ENCODE data around the gene PLPP1. TPM values are rescaled to one million over a fixed set of nuclear protein-coding genes. Genes with fewer than 3 reads are reported as not detected.
A peak's percentile ranks its signal among the peaks of the same experiment; 100 is the strongest.

Gene PLPP1
- total RNA-seq, 1 experiment from 2014 or later, result 20.2 TPM

DNA sequence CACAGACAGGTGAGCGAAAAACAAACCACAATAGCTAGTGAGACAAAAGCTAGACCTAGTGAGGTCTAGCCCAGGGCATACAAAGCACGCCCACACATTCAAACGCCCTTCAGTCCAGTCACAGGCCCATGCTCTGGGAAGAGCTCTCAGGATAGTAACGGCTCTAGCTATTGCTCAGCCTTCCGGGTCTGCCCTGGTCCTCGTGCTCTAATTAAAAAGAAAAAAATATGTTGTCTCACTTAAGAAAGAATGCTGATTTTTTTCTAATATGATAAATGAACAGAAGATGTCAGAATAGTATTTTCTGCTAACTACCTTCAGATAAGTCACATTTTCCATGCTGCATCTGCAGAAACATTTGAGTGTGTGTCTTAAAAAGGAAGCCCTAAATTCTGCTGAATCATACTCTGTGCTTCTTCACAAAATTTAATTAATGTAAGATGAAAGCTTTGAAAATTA, 94.5 kb downstream of the PLPP1 start:
- no TSS peak for BruUV-seq (replicated peaks)
- TF ChIP-seq, protein P1, sequence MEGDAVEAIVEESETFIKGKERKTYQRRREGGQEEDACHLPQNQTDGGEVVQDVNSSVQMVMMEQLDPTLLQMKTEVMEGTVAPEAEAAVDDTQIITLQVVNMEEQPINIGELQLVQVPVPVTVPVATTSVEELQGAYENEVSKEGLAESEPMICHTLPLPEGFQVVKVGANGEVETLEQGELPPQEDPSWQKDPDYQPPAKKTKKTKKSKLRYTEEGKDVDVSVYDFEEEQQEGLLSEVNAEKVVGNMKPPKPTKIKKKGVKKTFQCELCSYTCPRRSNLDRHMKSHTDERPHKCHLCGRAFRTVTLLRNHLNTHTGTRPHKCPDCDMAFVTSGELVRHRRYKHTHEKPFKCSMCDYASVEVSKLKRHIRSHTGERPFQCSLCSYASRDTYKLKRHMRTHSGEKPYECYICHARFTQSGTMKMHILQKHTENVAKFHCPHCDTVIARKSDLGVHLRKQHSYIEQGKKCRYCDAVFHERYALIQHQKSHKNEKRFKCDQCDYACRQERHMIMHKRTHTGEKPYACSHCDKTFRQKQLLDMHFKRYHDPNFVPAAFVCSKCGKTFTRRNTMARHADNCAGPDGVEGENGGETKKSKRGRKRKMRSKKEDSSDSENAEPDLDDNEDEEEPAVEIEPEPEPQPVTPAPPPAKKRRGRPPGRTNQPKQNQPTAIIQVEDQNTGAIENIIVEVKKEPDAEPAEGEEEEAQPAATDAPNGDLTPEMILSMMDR (IDR thresholded peaks at IDR 0.05; ENCODE audit: unreplicated experiment), result no peak
- intact Hi-C loops (cut with micrococcal nuclease; ENCODE audit: unreplicated experiment), result no loop called here
- Mint-ChIP-seq H3K36me3 (ENCODE audit: insufficient read depth, unreplicated experiment) (peaks cover 21% of the 10 kb centered on the region), H3K27ac (ENCODE audit: unreplicated experiment) (no peak overlapping the region), H3K4me3 (ENCODE audit: low read depth, unreplicated experiment) (no peak overlapping the region), H3K9me3 (ENCODE audit: low read depth, unreplicated experiment) (peaks cover 2% of the 10 kb centered on the region), H3K4me1 (ENCODE audit: low read depth, unreplicated experiment) (peaks cover 35% of the 10 kb centered on the region), H3K27me3 (ENCODE audit: unreplicated experiment) (no peaks in the 10 kb centered on the region)
- CTCF ChIA-PET, result no interaction called here
- DNase-seq, result no peak

DNA sequence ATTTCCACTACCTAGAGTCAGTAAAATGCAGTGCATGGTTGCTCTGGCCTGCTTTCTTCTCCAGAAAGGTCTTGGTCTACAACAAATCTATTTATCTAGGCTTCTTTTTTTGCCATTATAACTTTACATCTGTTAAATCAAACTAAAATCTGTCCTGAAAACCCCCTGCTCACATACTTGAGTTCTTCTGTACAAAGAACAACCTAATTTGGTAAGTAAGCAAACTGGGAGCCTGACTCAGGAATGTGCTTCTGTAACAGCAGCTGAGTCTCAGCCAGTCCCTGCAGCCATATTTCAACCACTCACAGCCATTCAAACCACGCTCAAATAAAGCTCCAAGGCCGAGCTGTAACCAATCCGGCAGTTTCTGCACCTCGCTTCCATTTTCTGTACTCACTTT, 95.8 kb downstream of the PLPP1 start:
- Mint-ChIP-seq H3K4me1 (ENCODE audit: low read depth, unreplicated experiment) (peaks cover 29% of the 10 kb centered on the region), H3K27ac (ENCODE audit: unreplicated experiment) (peak overlapping the region; percentile 66), H3K27me3 (ENCODE audit: unreplicated experiment) (no peaks in the 10 kb centered on the region), H3K9me3 (ENCODE audit: low read depth, unreplicated experiment) (peaks cover 8% of the 10 kb centered on the region), H3K4me3 (ENCODE audit: low read depth, unreplicated experiment) (peak overlapping the region; percentile 58), H3K36me3 (ENCODE audit: insufficient read depth, unreplicated experiment) (peaks cover 27% of the 10 kb centered on the region)
- intact Hi-C loops (cut with micrococcal nuclease; ENCODE audit: unreplicated experiment), result no loop called here
- BruUV-seq (replicated peaks), result no TSS peak
- CTCF ChIA-PET, result interaction anchor here (0.6 to 0.7 kb wide), 2 partner anchors 36 to 239 kb away, joined by 3 read pairs; no protein-coding TSS in a partner anchor
- TF ChIP-seq, protein P1 (IDR thresholded peaks at IDR 0.05; ENCODE audit: unreplicated experiment), result no peak
- DNase-seq, result no peak

DNA sequence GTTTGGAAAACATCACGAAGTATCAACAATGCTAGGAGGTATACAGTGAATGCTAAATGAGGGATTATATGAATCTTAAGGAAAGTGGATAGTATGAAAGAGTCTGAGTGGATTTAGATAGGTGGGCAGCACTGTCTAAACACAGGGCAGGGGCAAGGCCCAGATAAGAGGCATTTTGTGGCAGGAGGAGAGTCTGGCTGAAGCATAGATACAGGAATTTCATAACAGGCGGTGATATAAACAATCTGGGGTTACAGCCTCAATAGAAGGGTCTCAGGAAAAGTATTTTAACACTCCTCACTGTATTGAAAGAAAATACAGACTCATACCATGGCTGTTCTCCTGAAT, 96.9 kb downstream of the PLPP1 start:
- CTCF ChIA-PET, result no interaction called here
- Mint-ChIP-seq H3K36me3 (ENCODE audit: insufficient read depth, unreplicated experiment) (peaks cover 28% of the 10 kb centered on the region), H3K27me3 (ENCODE audit: unreplicated experiment) (no peaks in the 10 kb centered on the region), H3K4me3 (ENCODE audit: low read depth, unreplicated experiment) (peak overlapping the region; percentile 58), H3K9me3 (ENCODE audit: low read depth, unreplicated experiment) (peaks cover 8% of the 10 kb centered on the region), H3K4me1 (ENCODE audit: low read depth, unreplicated experiment) (peaks cover 31% of the 10 kb centered on the region), H3K27ac (ENCODE audit: unreplicated experiment) (peak overlapping the region; percentile 66)
- intact Hi-C loops (cut with micrococcal nuclease; ENCODE audit: unreplicated experiment), result no loop called here
- BruUV-seq (replicated peaks), result no TSS peak
- TF ChIP-seq, protein P1 (IDR thresholded peaks at IDR 0.05; ENCODE audit: unreplicated experiment), result no peak
- no peak for DNase-seq

DNA sequence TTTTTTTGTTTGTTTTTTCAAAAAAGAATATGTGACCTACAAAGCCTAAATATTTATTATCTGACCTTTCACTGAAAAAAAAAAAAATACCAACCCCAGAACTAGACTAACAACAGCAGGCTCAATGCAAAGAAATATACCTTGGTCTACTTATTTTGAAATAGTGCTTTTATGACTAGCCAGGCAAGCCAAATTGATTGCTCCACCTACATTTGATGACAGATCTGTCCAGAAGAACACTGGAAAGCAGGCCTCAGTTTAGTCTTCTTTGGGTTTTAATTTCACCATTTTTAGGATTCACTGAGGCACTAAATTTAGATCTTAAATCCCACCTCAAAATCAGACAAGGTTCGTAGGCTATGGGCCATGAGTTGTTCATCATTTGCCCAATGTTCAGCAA, 97.3 kb downstream of the PLPP1 start:
- peak overlapping the region; percentile 66 for H3K27ac Mint-ChIP-seq (ENCODE audit: unreplicated experiment)
- H3K36me3 Mint-ChIP-seq (ENCODE audit: insufficient read depth, unreplicated experiment), result peaks cover 32% of the 10 kb centered on the region
- peaks cover 8% of the 10 kb centered on the region for H3K9me3 Mint-ChIP-seq (ENCODE audit: low read depth, unreplicated experiment)
- DNase-seq, result no peak
- H3K27me3 Mint-ChIP-seq (ENCODE audit: unreplicated experiment), result no peaks in the 10 kb centered on the region
- CTCF ChIA-PET, result no interaction called here
- peaks cover 35% of the 10 kb centered on the region for H3K4me1 Mint-ChIP-seq (ENCODE audit: low read depth, unreplicated experiment)
- intact Hi-C loops (cut with micrococcal nuclease; ENCODE audit: unreplicated experiment), result no loop called here
- no TSS peak for BruUV-seq (replicated peaks)
- peak overlapping the region; percentile 58 for H3K4me3 Mint-ChIP-seq (ENCODE audit: low read depth, unreplicated experiment)
- TF ChIP-seq, protein P1 (IDR thresholded peaks at IDR 0.05; ENCODE audit: unreplicated experiment), result no peak
